Stimulated activated CD8-positive, alpha-beta memory T cell treated with anti-CD3 and anti-CD28 coated beads, Interleukin-15, amount 100 ng/mL, for 4 hours (primary cell): ENCODE data around the gene CDH23.

ENCODE experiments used
- DNase-seq, 2 donors: peaks; one replicate each; pipeline ENCODE4 v3.0.0-alpha.2; 2020; ENCODE audit warnings: low read depth in 2 of 2

Gene CDH23

GRCh38 chr10:71755179-71755879 lies 358.6 kb downstream of the CDH23 start:
- DNase-seq: no peak

GRCh38 chr10:71756311-71757191 lies 359.8 kb downstream of the CDH23 start:
- DNase-seq: no peak

GRCh38 chr10:71757399-71757922 lies 360.7 kb downstream of the CDH23 start:
- no peak for DNase-seq

GRCh38 chr10:71761105-71761511 lies 364.4 kb downstream of the CDH23 start:
- DNase-seq: peak in 1 of 2 donors; percentile 62

- DNase-seq: no peak
Measured at GRCh38 chr10:71761541-71762113, 364.9 kb downstream of the CDH23 start.

- DNase-seq: no peak
Measured at GRCh38 chr10:71762324-71762723, 365.6 kb downstream of the CDH23 start.

GRCh38 chr10:71763352-71764127 lies 366.8 kb downstream of the CDH23 start:
- DNase-seq: no peak

- DNase-seq: no peak
Measured at GRCh38 chr10:71765176-71765904, 368.6 kb downstream of the CDH23 start.

GRCh38 chr10:71765906-71766716 lies 369.4 kb downstream of the CDH23 start:
- DNase-seq: no peak

GRCh38 chr10:71766717-71767419 lies 370.1 kb downstream of the CDH23 start:
- no peak for DNase-seq

GRCh38 chr10:71767420-71768035 lies 370.8 kb downstream of the CDH23 start:
- DNase-seq: no peak

- no peak for DNase-seq
Measured at GRCh38 chr10:71769279-71769823, 372.6 kb downstream of the CDH23 start.

GRCh38 chr10:71770255-71770654 lies 373.5 kb downstream of the CDH23 start:
- no peak for DNase-seq

GRCh38 chr10:71770789-71771188 lies 374.1 kb downstream of the CDH23 start:
- no peak for DNase-seq

- no peak for DNase-seq
Measured at GRCh38 chr10:71771204-71771603, 374.5 kb downstream of the CDH23 start.

GRCh38 chr10:71771821-71772617 lies 375.3 kb downstream of the CDH23 start:
- DNase-seq: peak in 1 of 2 donors; percentile 62

- no peak for DNase-seq
Measured at GRCh38 chr10:71772832-71773220, 376.1 kb downstream of the CDH23 start.
